Liver (tissue), 9 donors: ENCODE measurements around the gene NFIX. TPM values are rescaled to one million over a fixed set of nuclear protein-coding genes. Genes with fewer than 3 reads are reported as not detected.
A peak's percentile ranks its signal among the peaks of the same experiment; 100 is the strongest.

Source experiments
- DNase-seq: peaks from one replicate; pipeline ENCODE4 v3.0.0-alpha.2; 2017; ENCODE audit warnings: low spot score
- H3K27ac ChIP-seq, 2 donors: one replicate each; pipeline ENCODE4 v1.7.0; 2013; ENCODE audit warnings: inconsistent platforms in 2 of 2, low read length in 2 of 2, control low read depth in 1 of 2, low read depth in 1 of 2, mild to moderate bottlenecking in 1 of 2
- H3K27me3 ChIP-seq, 4 donors: one replicate each; pipeline versions ENCODE4 v1.6.1 to v1.7.0; 2013; ENCODE audit warnings: low read length in 3 of 4, inconsistent platforms in 1 of 4, mild to moderate bottlenecking in 1 of 4, moderate library complexity in 1 of 4; ENCODE audit not compliant: control insufficient read depth in 4 of 4, insufficient read depth in 4 of 4
- H3K36me3 ChIP-seq, 4 donors: one replicate each; pipeline versions ENCODE4 v1.6.1 to v1.7.0; 2013; ENCODE audit warnings: low read length in 3 of 4, mild to moderate bottlenecking in 3 of 4, low read depth in 1 of 4, moderate library complexity in 1 of 4; ENCODE audit not compliant: control insufficient read depth in 4 of 4, insufficient read depth in 3 of 4
- H3K4me1 ChIP-seq, 4 donors: one replicate each; pipeline versions ENCODE4 v1.6.1 to v1.7.0; 2013; ENCODE audit warnings: low read length in 3 of 4, mild to moderate bottlenecking in 3 of 4, moderate library complexity in 1 of 4; ENCODE audit not compliant: control insufficient read depth in 4 of 4, insufficient read depth in 4 of 4
- H3K4me3 ChIP-seq, 3 donors: one replicate each; pipeline versions ENCODE4 v1.6.1 to v1.7.0; 2013; ENCODE audit warnings: low read length in 3 of 3, control low read depth in 1 of 3, low read depth in 1 of 3, mild to moderate bottlenecking in 1 of 3
- H3K9ac ChIP-seq, 2 donors: one replicate each; pipeline ENCODE4 v1.7.0; 2013; ENCODE audit warnings: low read length in 2 of 2, mild to moderate bottlenecking in 2 of 2, moderate library complexity in 2 of 2, control low read depth in 1 of 2, low read depth in 1 of 2
- H3K9me3 ChIP-seq, 4 donors: one replicate each; pipeline versions ENCODE4 v1.6.1 to v1.7.0; 2013; ENCODE audit warnings: low read length in 3 of 4; ENCODE audit not compliant: control insufficient read depth in 4 of 4
- EGR1 ChIP-seq, 2 donors: IDR thresholded peaks; 2 replicates each; pipeline ENCODE4 v1.6.1; 2016 to 2018; ENCODE audit warnings: antibody characterized with exemption in 2 of 2, low read depth in 2 of 2
- FOXA1 ChIP-seq: IDR thresholded peaks from 2 replicates; pipeline ENCODE4 v1.6.1; 2016; ENCODE audit warnings: antibody characterized with exemption
- FOXA2 ChIP-seq: IDR thresholded peaks from 2 replicates; pipeline ENCODE4 v1.6.1; 2016; ENCODE audit warnings: antibody characterized with exemption
- GABPA ChIP-seq, 2 donors: IDR thresholded peaks in 1 of 2; conservative IDR thresholded peaks in 1 of 2; 2 replicates each; pipeline ENCODE4 v1.6.1; 2016; ENCODE audit warnings: antibody characterized with exemption in 2 of 2, mild to moderate bottlenecking in 1 of 2, moderate library complexity in 1 of 2
- HNF4A ChIP-seq, 2 donors: conservative IDR thresholded peaks; 2 replicates each; pipeline ENCODE4 v1.6.1; 2016; ENCODE audit warnings: antibody characterized with exemption in 2 of 2, mild to moderate bottlenecking in 2 of 2
- HNF4G ChIP-seq: IDR thresholded peaks from 2 replicates; pipeline ENCODE4 v1.6.1; 2016; ENCODE audit warnings: antibody characterized with exemption
- JUND ChIP-seq, 2 donors: IDR thresholded peaks; 2 replicates each; pipeline ENCODE4 v1.6.1; 2016; ENCODE audit warnings: antibody characterized with exemption in 2 of 2
- NR2F2 ChIP-seq: IDR thresholded peaks from 2 replicates; pipeline ENCODE4 v1.6.1; 2016; ENCODE audit warnings: antibody characterized with exemption
- RAD21 ChIP-seq, 2 donors: IDR thresholded peaks; 2 replicates each; pipeline ENCODE4 v1.6.1; 2016; ENCODE audit warnings: antibody characterized with exemption in 2 of 2, mild to moderate bottlenecking in 2 of 2
- RXRA ChIP-seq, 2 donors: IDR thresholded peaks; 2 replicates each; pipeline ENCODE4 v1.6.1; 2017 to 2018; ENCODE audit warnings: antibody characterized with exemption in 2 of 2, mild to moderate bottlenecking in 1 of 2
- SP1 ChIP-seq: IDR thresholded peaks from 2 replicates; pipeline ENCODE4 v1.6.1; 2018; ENCODE audit warnings: antibody characterized with exemption, mild to moderate bottlenecking
- YY1 ChIP-seq: IDR thresholded peaks from 2 replicates; pipeline ENCODE4 v1.6.1; 2016; ENCODE audit warnings: antibody characterized with exemption, mild to moderate bottlenecking
- ZBTB33 ChIP-seq: IDR thresholded peaks from 2 replicates; pipeline ENCODE4 v1.6.1; 2016; ENCODE audit warnings: antibody characterized with exemption
- WGBS: extraction: QIAGEN DNeasy Blood & Tissue Kit; methylation state at CpG from one replicate; pipeline ENCODE4 v1.1.7; 2013; 5-methylcytosine and 5-hydroxymethylcytosine counted together
- polyA plus RNA-seq, 2 donors: library from polyadenylated mRNA; stranded (reverse) in 1 of 2; unstranded in 1 of 2; fragments of 200-250 nt in 1 of 2; fragments of >200 nt in 1 of 2; fragmentation: Nextera tagmentation in 1 of 2; extraction: Ambion mirVana in 1 of 2; gene quantifications; one replicate each; pipeline versions ENCODE4 v1.2.1 to v1.2.3, GENCODE V29; 2013 to 2015
- total RNA-seq, 2 donors: library from RNA; depleted of rRNA; stranded (reverse); fragments of >200 nt; gene quantifications; one replicate each; pipeline ENCODE4 v1.2.3, GENCODE V29; 2014
- TF ChIP-seq, protein P1 (sequence below): fragments of 150-350 bp; IDR thresholded peaks from 2 replicates; pipeline ENCODE4 v1.5.1; 2017; ENCODE audit warnings: improper control_type of control experiment, low read depth, low read length; ENCODE audit not compliant: missing input control
- TF ChIP-seq, protein P2 (sequence below): IDR thresholded peaks from 2 replicates; pipeline ENCODE4 v1.6.1; 2016; ENCODE audit warnings: antibody characterized with exemption
- donor health status: healthy.
- donor health status: healthy.
- donor health status: healthy.
- donor health status: healthy.
- donor health status: healthy.

The NFIX gene
- total and polyA plus RNA-seq, 4 donors, result 3.3 to 18.4 (median 12.6) TPM

- no peaks in the 10 kb centered on the region for H3K36me3 ChIP-seq
- no peak for TF ChIP-seq GABPA (IDR thresholded peaks at IDR 0.05 in 1 of 2, conservative IDR thresholded peaks at IDR 0.05 in 1 of 2)
- no peak for TF ChIP-seq SP1
- TF ChIP-seq EGR1 (IDR thresholded peaks at IDR 0.05; ENCODE audit: low read depth in 2 of 2), result no peak
- no peak for TF ChIP-seq RAD21 (IDR thresholded peaks at IDR 0.05)
- TF ChIP-seq RXRA (IDR thresholded peaks at IDR 0.05), result no peak
- TF ChIP-seq FOXA2, result no peak
- no peak for TF ChIP-seq JUND (IDR thresholded peaks at IDR 0.05)
- TF ChIP-seq HNF4G, result no peak
- no peaks in the 10 kb centered on the region for H3K27me3 ChIP-seq
- 91% methylated on average over 1 of the region's 1 CpG for WGBS
- no peak overlapping the region for H3K27ac ChIP-seq
- DNase-seq, result no peak
- H3K4me3 ChIP-seq, result no peak overlapping the region
- H3K9ac ChIP-seq, result no peak overlapping the region
- H3K4me1 ChIP-seq, result peaks cover 11 to 52% (median 38%) of the 10 kb centered on the region in 4 donors
- H3K9me3 ChIP-seq, result no peaks in the 10 kb centered on the region
These were observed 38.0 kb downstream of the NFIX start for GRCh38 chr19:13033244-13033643.

DNA sequence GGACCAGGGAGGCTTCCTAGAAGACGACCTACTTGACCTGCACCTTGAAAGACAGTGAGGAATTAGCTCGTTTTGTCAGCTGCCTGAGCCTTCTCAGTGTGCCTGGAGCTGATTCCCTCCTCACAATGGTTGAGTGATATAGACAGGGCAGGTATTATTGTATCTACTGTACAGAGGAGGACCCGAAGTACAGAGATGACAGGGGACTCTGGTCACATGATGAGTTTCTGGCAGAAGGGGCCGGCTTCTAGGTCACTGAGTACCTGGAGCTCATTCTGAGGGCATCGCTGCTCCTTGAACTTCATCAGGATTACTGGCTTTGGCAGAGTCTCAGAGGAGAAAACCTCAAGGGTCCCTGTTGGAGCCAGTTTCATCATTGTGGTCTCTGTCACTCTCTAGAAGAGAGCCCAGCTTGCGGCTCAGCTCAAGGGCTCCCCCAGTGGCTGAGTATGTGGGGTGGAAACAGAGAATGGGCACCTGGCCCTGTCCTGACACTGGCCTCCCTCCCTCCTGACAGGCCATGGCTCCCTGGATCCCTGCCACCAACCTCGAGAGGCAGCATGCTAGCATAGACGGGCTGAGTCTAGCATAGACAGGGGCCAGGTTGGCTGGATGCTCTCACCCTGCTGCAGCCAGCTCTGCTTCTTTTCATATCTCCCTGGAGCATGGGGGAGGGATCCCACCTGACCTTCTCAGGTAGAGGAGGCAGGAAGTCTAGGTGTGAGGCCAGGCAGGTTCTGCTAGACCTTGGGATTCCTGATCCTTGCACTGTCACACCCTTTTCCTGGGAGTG, 38.7 kb downstream of the NFIX start:
- H3K27ac ChIP-seq, result no peak overlapping the region
- peak; percentile 72 for DNase-seq
- no peak overlapping the region for H3K9ac ChIP-seq
- H3K36me3 ChIP-seq, result no peaks in the 10 kb centered on the region
- peak; percentile 80 to 92 for TF ChIP-seq RAD21 (IDR thresholded peaks at IDR 0.05)
- TF ChIP-seq RXRA (IDR thresholded peaks at IDR 0.05), result peak in 1 of 2 donors; percentile 59
- no peak for TF ChIP-seq ZBTB33
- TF ChIP-seq SP1, result peak; percentile 24
- TF ChIP-seq, protein P1, sequence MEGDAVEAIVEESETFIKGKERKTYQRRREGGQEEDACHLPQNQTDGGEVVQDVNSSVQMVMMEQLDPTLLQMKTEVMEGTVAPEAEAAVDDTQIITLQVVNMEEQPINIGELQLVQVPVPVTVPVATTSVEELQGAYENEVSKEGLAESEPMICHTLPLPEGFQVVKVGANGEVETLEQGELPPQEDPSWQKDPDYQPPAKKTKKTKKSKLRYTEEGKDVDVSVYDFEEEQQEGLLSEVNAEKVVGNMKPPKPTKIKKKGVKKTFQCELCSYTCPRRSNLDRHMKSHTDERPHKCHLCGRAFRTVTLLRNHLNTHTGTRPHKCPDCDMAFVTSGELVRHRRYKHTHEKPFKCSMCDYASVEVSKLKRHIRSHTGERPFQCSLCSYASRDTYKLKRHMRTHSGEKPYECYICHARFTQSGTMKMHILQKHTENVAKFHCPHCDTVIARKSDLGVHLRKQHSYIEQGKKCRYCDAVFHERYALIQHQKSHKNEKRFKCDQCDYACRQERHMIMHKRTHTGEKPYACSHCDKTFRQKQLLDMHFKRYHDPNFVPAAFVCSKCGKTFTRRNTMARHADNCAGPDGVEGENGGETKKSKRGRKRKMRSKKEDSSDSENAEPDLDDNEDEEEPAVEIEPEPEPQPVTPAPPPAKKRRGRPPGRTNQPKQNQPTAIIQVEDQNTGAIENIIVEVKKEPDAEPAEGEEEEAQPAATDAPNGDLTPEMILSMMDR, result peak; percentile 82
- no peaks in the 10 kb centered on the region for H3K9me3 ChIP-seq
- H3K4me1 ChIP-seq, result peaks cover 11 to 57% (median 45%) of the 10 kb centered on the region in 4 donors
- H3K4me3 ChIP-seq, result no peak overlapping the region
- WGBS, result 48% methylated on average over 8 of the region's 8 CpGs
- no peaks in the 10 kb centered on the region for H3K27me3 ChIP-seq

DNA sequence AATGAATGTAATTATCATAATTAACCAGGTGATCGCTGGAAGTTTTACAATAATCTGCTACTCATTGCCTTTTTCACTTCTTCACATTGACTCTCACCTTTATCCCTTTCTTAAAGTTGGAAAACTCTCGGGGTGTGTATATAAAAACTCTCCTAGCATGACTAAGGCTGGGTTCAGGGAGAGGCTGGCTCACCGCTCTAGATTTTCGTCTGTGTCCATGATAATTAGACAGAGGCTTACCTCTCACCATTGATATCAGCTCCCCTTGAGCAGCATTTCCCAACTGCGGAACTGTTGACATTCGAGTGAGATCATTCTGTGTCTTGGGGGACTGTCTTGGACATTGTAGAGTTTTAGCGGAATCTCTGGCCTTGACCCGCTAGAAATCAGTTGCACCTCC, 39.4 kb downstream of the NFIX start:
- DNase-seq, result no peak
- Histone ChIP-seq H3K27me3 (no peaks in the 10 kb centered on the region), H3K9me3 (no peaks in the 10 kb centered on the region), H3K4me1 (peaks cover 11 to 62% (median 47%) of the 10 kb centered on the region in 4 donors), H3K9ac (no peak overlapping the region), H3K36me3 (no peaks in the 10 kb centered on the region), H3K27ac (no peak overlapping the region), H3K4me3 (no peak overlapping the region)
- WGBS, result 90% methylated on average over 8 of the region's 8 CpGs
- TF ChIP-seq FOXA1 (no peak), YY1 (no peak), SP1 (no peak), EGR1 (IDR thresholded peaks at IDR 0.05; ENCODE audit: low read depth in 2 of 2) (no peak), NR2F2 (no peak), GABPA (IDR thresholded peaks at IDR 0.05 in 1 of 2, conservative IDR thresholded peaks at IDR 0.05 in 1 of 2) (no peak), HNF4G (no peak), ZBTB33 (no peak), HNF4A (conservative IDR thresholded peaks at IDR 0.05) (no peak), RAD21 (IDR thresholded peaks at IDR 0.05) (no peak), FOXA2 (no peak)
- TF ChIP-seq, protein P2, sequence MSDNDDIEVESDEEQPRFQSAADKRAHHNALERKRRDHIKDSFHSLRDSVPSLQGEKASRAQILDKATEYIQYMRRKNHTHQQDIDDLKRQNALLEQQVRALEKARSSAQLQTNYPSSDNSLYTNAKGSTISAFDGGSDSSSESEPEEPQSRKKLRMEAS, result no peak
- TF ChIP-seq, protein P1, result no peak
